HG02678 (cell line): ENCODE results near the gene C3AR1.

Experiments used
- ATAC-seq: cut with Tn5 transposase; IDR thresholded peaks from one replicate; pipeline ENCODE4 v1.9.1; 2021; ENCODE audit warnings: mild to moderate bottlenecking, moderate library complexity; ENCODE audit not compliant: unreplicated experiment

C3AR1 gene

GRCh38 chr12:8058506-8058905 lies 7.7 kb downstream of the C3AR1 start:
- ATAC-seq: no peak

- ATAC-seq: no peak
Measured at GRCh38 chr12:8057839-8058238, 8.3 kb downstream of the C3AR1 start.

DNA sequence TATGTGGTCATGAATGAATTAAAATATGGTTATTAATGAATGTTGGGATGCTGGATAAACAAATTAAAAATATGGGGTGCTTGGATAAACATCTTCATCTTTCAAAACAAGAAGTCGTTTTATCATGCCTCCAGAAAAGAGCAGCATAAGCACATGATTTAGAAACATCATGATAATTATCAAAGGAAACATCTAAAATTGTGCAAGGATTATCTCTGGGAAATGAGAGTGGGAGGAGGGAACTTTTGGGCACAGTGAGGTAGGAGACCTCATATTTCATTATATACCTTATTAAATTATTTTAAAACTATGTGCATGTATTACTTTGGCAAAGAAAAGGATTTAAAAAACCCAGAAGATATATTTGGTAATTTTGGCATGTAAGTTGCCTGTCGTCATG lies 8.9 kb downstream of the C3AR1 start:
- ATAC-seq: no peak

DNA sequence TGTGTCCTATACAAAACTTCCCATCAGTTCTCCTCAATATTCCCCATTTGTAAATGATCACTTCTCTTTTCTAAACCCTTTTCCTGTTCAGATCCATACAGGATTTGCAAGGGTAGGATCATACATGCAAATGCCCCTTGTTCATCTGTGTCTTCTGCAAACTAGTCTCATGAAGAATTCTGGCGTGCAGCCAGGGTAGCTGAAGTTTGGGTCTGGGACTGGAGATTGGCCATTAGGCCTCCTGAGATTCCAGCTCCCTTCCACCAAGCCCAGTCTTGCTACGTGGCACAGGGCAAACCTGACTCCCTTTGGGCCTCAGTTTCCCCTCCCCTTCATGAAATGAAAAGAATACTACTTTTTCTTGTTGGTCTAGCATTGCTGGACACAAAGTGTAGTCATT lies 11.3 kb downstream of the C3AR1 start:
- no peak for ATAC-seq

DNA sequence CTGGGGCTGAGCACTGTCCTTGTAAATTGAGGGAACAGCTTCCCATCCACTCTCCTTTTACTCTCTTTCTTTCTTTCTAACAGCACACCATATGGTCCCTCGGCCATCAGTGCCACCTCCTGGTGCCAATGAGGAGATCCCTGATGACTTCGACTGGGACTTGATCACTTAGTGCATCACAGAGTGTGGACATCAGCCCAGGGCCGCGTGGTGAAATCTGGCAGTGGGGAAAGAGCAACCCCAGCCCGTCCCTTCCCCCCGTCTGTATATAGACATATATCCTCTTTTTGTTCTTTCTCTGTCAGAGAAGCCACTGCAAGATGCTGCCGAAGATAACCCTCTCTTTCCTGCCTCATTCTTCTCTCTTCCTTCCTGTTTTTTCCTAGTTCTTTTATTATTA lies 13.5 kb downstream of the C3AR1 start:
- no peak for ATAC-seq

- no peak for ATAC-seq
Measured at GRCh38 chr12:8050600-8051250, 15.4 kb downstream of the C3AR1 start.

DNA sequence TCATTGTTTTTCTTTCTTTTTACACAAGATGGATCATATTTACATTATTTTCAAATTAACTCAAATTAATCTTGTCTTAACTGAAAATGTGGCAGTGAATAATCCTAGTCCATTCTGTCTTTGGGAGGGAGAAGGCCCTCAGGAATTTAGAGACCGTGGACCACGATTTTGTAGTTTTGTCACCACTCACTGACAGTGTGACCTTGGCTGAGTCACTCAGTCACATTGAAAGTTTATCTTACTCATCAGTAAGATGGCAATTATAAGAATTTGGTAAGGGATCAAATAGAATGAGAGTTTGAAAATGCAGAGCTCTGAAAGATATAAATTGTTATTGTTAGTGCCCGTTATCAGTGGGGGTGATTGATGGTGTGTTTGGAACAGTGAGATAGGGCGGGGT lies 17.3 kb downstream of the C3AR1 start:
- no peak for ATAC-seq

- no peak for ATAC-seq
Measured at GRCh38 chr12:8047842-8048241, 18.3 kb downstream of the C3AR1 start.

DNA sequence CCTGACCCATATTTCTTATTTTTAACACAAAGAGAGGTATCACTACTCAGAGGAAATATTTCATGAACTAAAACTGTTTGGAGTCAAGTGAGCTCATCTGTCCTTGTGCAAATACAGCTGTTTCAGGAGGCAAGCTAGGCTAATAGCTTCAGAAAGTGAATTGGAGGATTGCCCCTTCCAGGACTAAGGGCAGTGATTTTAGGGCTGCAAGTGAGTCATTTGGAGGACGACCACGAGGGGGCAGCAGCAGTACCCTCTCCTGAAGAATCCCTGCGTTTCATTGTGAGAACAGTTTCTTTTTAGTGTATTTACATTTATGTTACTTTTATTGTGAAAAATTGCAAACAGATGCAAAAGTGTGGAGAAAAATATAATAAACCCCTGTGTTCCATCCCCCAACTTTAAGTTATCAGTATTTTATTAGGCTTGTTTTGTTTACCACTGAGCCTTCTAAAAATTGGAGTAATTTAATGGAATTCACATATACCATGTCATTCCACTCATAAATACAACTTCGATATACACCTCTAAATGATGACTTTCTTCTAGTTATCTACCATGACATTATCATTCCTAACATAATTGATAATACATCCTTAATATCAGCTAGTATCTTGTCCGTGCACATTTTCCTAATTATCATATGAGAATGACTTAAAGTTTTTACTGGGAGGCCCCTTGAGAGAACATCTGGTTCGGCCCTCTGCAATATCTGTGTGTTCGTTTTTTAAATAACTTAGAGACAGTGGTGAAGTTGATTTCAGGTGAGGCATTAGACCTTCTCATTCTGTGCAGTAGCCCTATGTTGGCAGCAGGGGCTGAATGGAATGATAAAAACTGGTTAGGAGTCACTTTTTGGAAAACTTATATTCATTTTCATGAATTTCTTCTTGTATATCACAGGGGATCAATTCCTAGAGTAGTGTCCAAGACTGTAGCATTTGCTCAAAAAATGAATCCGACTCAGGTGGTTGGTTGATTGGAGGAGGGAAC lies 19.9 kb downstream of the C3AR1 start:
- peak; percentile 47 for ATAC-seq

- no peak for ATAC-seq
Measured at GRCh38 chr12:8040791-8041190, 25.4 kb downstream of the C3AR1 start.

DNA sequence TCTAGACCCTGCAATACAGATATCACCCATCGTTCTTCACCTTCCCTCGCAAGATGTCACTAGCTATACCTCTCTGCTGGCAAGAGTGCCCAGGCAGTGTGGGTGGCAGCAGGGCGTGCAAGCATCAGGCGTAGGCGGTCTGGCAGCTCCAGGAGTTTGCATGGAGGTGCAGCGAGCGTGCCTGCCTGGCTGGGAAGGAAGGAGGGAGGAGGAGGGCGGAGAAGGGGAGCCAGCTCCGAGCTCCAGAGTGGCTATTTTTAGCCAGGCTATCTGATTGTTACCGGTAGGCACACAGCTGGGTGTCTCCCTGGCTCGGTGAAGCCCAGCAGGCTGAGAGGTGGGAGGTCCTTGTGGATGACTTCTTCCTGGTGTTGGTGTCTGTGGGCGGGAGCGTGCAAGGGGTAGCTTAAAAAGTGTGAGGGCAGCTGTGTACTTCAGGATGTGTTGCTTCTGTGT lies 27.5 kb downstream of the C3AR1 start:
- ATAC-seq: no peak

- ATAC-seq: no peak
Measured at GRCh38 chr12:8037947-8038346, 28.2 kb downstream of the C3AR1 start.

GRCh38 chr12:8037046-8037663 lies 29.0 kb downstream of the C3AR1 start:
- ATAC-seq: peak; percentile 32

- no peak for ATAC-seq
Measured at GRCh38 chr12:8036346-8036745, 29.8 kb downstream of the C3AR1 start.

DNA sequence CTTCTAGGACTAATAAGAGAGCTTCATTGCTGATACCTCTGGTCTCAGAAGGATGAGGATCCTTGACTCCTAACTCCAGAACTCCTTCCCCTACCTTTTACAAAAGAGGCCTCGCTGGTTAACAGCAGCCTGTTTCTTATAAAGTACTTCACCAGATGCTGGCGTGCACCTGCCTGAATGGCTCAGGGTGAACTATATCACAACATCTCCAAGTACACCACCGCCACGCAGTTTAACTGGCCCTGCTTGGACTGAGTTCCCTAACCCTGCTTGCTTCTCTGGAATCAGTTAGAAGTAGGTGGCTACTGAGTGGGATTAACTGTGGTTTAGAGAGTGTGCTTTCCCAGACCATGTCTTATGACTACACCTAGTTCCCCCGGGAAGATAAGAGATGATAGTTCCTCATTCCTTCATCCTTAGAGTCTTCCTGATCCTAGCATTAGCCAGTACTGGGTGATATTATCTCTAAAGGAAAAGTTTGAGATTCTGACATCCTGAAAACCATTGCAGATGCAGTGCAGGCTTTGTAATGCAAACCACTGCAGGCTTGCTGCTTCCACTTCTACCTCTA lies 30.6 kb downstream of the C3AR1 start:
- no peak for ATAC-seq

DNA sequence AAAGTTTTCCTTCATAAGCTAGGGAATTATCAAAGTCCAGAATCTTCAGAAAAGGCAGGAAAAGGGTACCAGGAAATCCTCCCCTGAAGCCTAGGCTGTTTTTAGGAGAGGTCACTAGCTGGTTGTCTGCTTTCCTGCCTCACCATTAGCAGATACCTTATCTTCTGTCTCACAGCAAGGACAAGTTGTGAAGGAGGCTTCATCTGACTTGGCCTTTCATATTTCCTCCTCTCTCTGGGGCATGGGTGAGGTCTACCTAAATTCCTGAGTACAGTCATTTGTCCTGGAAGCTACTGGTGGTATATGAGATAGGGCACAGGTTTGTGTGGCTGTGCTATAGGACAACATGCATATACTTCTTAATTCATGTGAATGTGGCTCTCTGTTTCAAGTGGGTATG lies 31.4 kb downstream of the C3AR1 start:
- no peak for ATAC-seq

DNA sequence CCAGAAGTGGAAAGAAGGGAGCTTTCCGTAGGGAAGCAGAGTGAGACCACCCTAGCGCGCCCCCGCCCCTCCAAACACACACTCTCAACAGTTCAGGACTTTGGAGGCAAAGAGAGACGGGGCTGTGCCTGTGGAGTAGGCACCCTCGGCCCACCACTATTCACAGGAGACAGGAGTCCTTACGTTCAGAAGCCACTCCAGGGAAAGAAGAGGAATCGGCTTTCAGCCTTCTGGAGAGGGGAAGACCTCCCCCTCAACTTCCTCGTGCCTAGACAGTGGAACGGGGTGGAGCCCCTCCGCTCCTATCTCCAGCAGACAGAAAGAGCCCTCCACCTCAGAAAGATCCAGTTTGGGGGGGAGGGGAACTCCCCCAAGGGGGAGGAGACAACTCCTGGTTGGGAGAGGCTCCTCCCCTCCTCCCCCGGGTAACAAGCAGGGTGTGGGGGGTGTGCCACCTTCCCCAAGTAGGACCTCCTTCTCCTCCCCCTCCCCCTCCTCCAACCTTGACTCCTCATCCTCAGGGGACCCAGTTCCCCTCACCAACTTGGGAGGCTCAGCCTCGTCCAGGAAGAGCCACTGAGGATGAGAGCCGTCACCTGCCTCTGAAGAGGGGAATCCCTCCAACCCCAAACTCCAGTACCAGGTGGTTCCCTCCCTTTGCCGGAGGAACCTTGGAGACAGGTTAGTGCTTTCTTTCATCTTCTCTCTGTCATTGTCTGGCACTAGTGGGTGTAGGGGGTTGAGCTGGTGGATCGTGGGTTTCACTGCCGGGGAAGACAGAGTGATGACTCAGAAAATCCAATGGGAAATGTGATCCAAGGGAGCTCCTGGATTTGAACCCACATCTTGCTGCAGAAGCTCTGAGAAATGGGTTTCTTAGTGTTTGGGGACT lies 32.8 kb downstream of the C3AR1 start:
- no peak for ATAC-seq

DNA sequence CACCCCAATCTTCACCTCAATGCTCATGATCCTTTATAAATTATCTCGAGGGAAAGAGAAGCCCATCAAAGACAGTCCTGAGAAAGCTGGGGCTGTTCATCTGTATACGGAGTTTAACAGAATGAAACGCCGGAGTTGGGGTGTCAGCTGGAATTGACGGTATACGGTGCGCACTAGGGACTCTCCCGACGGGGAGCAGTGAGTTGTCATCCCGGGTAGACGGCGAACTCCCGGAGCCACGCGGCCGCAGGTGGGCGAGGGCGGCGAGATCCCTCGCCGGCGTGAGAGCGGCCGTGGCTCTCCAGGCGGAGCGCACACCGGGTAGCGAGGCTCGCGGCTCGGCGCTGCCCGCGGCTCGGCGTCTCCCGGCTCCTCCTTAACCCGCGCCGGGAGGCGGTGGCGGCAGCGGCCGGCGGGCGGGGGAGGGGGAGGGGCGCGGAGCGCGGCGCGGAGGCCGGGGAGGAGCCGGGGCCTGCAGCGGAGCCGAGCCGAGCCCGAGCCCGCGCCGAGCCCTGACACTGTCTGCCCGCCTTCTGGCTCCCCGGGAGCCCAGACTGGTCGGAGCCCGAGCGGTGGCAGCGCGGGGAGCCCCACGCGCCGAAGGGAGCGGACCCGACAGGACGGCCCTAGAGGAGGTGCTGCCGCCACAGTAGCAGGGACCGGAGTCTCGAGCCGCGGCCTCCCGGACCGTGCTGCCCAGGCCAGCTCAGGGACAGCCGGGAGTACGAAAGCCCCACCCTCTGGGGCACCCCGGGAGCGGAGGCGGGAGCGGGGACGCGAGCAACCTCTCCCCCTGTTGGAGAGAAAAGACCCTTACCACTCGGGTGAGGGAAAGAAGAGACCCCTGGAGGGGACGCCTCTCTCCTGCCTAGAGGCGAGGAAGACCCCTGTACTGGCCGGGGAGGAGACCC lies 33.7 kb downstream of the C3AR1 start, which contains the start of gene FOXJ2:
TSS of gene FOXJ2 (plus strand) at position 475 of the 911 bp plus-strand sequence. CDS start 7,117 bp downstream, outside the sequence.
- peak; percentile 76 for ATAC-seq

DNA sequence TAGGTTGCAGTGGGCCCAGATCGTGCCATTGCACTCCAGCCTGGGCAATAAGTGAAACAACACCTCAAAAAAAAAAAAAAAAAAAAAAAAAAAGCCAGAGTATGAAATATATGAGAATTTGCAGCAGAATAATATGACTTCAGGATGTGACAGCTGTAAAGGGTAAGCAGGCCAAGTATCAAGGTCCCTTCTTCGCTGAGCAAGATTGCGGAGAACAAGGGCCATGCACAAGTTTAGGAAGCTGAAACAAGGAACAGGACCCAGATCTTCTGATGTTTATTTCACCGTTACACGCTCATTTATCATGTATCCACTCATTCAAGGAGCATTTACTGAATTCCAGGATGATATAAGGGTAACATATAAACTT lies 34.3 kb downstream of the C3AR1 start:
- no peak for ATAC-seq
